ENCODE measurements around the gene INPP5E.

Gene INPP5E

GRCh38 chr9:136380381-136380780 lies 59.3 kb downstream of the INPP5E start:
- DNase-seq = no peak

DNA sequence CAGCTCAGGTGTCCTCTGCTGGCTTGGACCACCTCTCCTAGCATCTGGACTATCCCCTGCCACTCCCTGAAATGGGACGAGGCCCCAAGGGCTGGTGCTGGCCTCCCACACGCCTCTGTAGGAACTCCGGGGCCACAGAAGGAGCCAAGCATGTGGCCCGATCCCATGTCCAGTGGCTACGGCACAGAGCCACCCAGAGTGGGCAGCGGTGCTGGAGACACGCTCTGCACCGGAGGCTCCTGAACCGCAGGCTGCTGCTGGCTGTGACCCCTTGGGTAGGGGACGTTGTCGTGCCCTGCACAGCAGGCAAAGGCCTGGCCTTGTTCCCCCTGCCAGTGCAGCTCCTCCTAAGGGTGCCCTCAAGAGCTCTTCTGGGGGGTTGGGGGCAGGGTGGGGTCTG lies 59.8 kb downstream of the INPP5E start:
- DNase-seq = no peak

DNA sequence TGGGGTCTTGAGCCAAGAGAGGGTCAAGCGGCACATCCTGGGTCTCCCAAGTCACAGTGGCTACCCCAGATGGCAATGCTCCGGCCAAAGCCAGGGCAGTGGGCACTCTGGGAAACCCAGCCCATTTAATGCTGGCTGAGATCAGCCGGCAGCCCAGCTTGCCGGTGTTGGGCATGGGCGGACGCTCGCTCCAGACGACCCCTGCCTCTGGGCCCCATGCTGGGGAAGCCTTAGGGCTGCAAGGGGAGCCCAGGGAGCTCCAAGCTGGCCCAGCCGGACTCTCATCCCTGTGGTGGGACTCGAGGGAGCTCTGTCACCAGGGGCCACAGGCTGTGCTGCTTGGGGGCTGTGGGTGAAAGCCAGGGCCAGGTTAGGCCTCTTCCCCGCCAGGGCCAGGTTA lies 60.2 kb downstream of the INPP5E start:
- no peak for DNase-seq

GRCh38 chr9:136379003-136379287 lies 60.7 kb downstream of the INPP5E start:
- no peak for DNase-seq
